GM12878 (cell line): ENCODE data around the gene ZCCHC2. TPM values are rescaled to one million over a fixed set of nuclear protein-coding genes. Genes with fewer than 3 reads are reported as not detected.

Experiments
- ATAC-seq: fragments of 200-7000 bp; cut with Tn5 transposase; 3 replicates; pipeline ENCODE4 v1.9.1; 2020; ENCODE audit warnings: mild to moderate bottlenecking, moderate library complexity
- BruUV-seq: library from RNA; stranded (reverse); fragments of 400-500 nt; replicated peaks from 2 replicates; lab custom pipeline; 2021; lab: Mats Ljungman, UMichigan
- CTCF ChIA-PET: fragments of 300-600 bp; sonication (Branson Sonifier 250); formaldehyde crosslinking; extraction: SDS; loops from one replicate; lab custom pipeline; 2021; ENCODE audit warnings: inconsistent platforms; lab: Yijun Ruan, JAX
- POLR2A ChIA-PET: fragments of 350-600 bp; formaldehyde crosslinking; extraction: SDS; loops from one replicate; lab custom pipeline; 2021; ENCODE audit warnings: inconsistent platforms; lab: Charles Lee
- RAD21 ChIA-PET: fragments of 300-600 bp; sonication (Branson Sonifier 250); formaldehyde crosslinking; loops from one replicate; lab custom pipeline; 2023; ENCODE audit warnings: antibody characterized with exemption; ENCODE audit not compliant: unreplicated experiment; lab: Charles Lee
- SMC1A ChIA-PET: fragments of 300-600 bp; sonication (Branson Sonifier 250); formaldehyde crosslinking; loops from one replicate; lab custom pipeline; 2023; ENCODE audit not compliant: unreplicated experiment, uncharacterized antibody; lab: Charles Lee
- DNase-seq: peaks from one replicate; pipeline ENCODE4 v3.0.0-alpha.2; 2011; ENCODE audit warnings: low read depth, low spot score
- FAIRE-seq: peaks from 3 replicates; lab custom pipeline; 2011; peaks lifted over from hg19 to GRCh38; lab: Jason Lieb, UNC
- H2AFZ ChIP-seq: 2 replicates; pipeline ENCODE4 v1.6.0; 2011; ENCODE audit warnings: low read depth, low read length, control low read depth; ENCODE audit not compliant: control insufficient read depth
- H3K27ac ChIP-seq: 2 replicates; pipeline ENCODE4 v1.5.1; 2011; ENCODE audit warnings: control low read depth; ENCODE audit not compliant: control insufficient read depth, insufficient read depth
- H3K27me3 ChIP-seq, 2 experiments: replicated peaks in 1 of 2; 2 replicates each; pipeline versions ENCODE4 v1.6.0 to v1.6.1; 2011; ENCODE audit warnings: low read length in 1 of 2; ENCODE audit not compliant: control insufficient read depth in 2 of 2, insufficient read depth in 2 of 2
- H3K36me3 ChIP-seq, 2 experiments: 2 replicates each; pipeline ENCODE4 v1.5.1; 2011; ENCODE audit warnings: low read length in 1 of 2; ENCODE audit not compliant: control insufficient read depth in 2 of 2, insufficient read depth in 2 of 2
- H3K4me1 ChIP-seq: 2 replicates; pipeline ENCODE4 v1.6.1; 2011; ENCODE audit warnings: mild to moderate bottlenecking, low read length, moderate library complexity, mixed read lengths; ENCODE audit not compliant: control insufficient read depth, insufficient read depth
- H3K4me2 ChIP-seq: 2 replicates; pipeline ENCODE4 v1.6.0; 2011; ENCODE audit warnings: control low read depth; ENCODE audit not compliant: control insufficient read depth, insufficient read depth
- H3K4me3 ChIP-seq: fragments of 200-600 bp; sonication (generic); 2 replicates; pipeline ENCODE4 v1.5.1; 2016
- H3K79me2 ChIP-seq: 2 replicates; pipeline ENCODE4 v1.6.0; 2011; ENCODE audit warnings: low read length; ENCODE audit not compliant: control insufficient read depth, insufficient read depth
- H3K9ac ChIP-seq: 2 replicates; pipeline ENCODE4 v1.8.0; 2011; ENCODE audit warnings: low read length, control low read depth, mixed read lengths; ENCODE audit not compliant: control insufficient read depth, insufficient read depth
- H3K9me3 ChIP-seq: replicated peaks from 3 replicates; pipeline ENCODE4 v1.5.1; 2011; ENCODE audit warnings: mild to moderate bottlenecking, low read length; ENCODE audit not compliant: control insufficient read depth, insufficient read depth
- H4K20me1 ChIP-seq: 2 replicates; pipeline ENCODE4 v1.6.0; 2011; ENCODE audit not compliant: control insufficient read depth, insufficient read depth
- ELK1 ChIP-seq: IDR thresholded peaks from 2 replicates; pipeline ENCODE4 v1.6.1; 2012; ENCODE audit warnings: low read depth, low read length, improper control_type of control experiment
- JUNB ChIP-seq: IDR thresholded peaks from 2 replicates; pipeline ENCODE4 v1.6.1; 2016; ENCODE audit warnings: antibody characterized with exemption, mild to moderate bottlenecking
- MYC ChIP-seq: IDR thresholded peaks from 2 replicates; pipeline ENCODE4 v1.6.1; 2011; ENCODE audit warnings: mild to moderate bottlenecking, low read length, moderate library complexity, inconsistent platforms; ENCODE audit not compliant: insufficient read depth, insufficient replicate concordance, insufficient read length, severe bottlenecking
- NFIC ChIP-seq: IDR thresholded peaks from 2 replicates; pipeline ENCODE4 v1.6.1; 2012; ENCODE audit warnings: low read depth, mild to moderate bottlenecking, inconsistent platforms, low read length, moderate library complexity
- NR2C1 ChIP-seq: fragments of 450-650 bp; IDR thresholded peaks from 2 replicates; pipeline ENCODE4 v1.6.1; 2017; ENCODE audit warnings: antibody characterized with exemption, mild to moderate bottlenecking, moderate library complexity
- RUNX3 ChIP-seq: IDR thresholded peaks from 2 replicates; pipeline ENCODE4 v1.6.1; 2012; ENCODE audit warnings: low read length, inconsistent platforms
- SIN3A ChIP-seq: IDR thresholded peaks from 2 replicates; pipeline ENCODE4 v1.6.1; 2012; ENCODE audit warnings: low read depth, low read length, improper control_type of control experiment
- SIX5 ChIP-seq: IDR thresholded peaks from 2 replicates; pipeline ENCODE4 v1.6.1; 2011; ENCODE audit warnings: mild to moderate bottlenecking, low read depth, low read length, moderate library complexity; ENCODE audit not compliant: severe bottlenecking
- SMAD5 ChIP-seq: IDR thresholded peaks from 2 replicates; pipeline ENCODE4 v1.6.1; 2016; ENCODE audit warnings: antibody characterized with exemption, low read depth
- SMARCA5 ChIP-seq: fragments of 450-650 bp; IDR thresholded peaks from 2 replicates; pipeline ENCODE4 v1.6.1; 2017; ENCODE audit warnings: mild to moderate bottlenecking
- SREBF1 ChIP-seq: IDR thresholded peaks from 2 replicates; pipeline ENCODE4 v1.6.1; 2012; ENCODE audit warnings: mild to moderate bottlenecking, low read length
- USF2 ChIP-seq: IDR thresholded peaks from 2 replicates; pipeline ENCODE4 v1.6.1; 2011; ENCODE audit warnings: low read depth, low read length, improper control_type of control experiment, borderline replicate concordance
- WGBS: methylation state at CpG from one replicate; pipeline ENCODE4 v1.1.6; 2016; ENCODE audit warnings: low lambda C conversion rate; ENCODE audit not compliant: insufficient replicate concordance, insufficient coverage; ENCODE audit errors: missing lambda C conversion rate; 5-methylcytosine and 5-hydroxymethylcytosine counted together
- in situ Hi-C: fragments of 300-500 bp; cut with MboI; formaldehyde crosslinking; loops from 9 replicates; pipeline ENCODE4 v1.14.3; 2018; ENCODE audit warnings: mixed read lengths
- intact Hi-C: fragments of 100-400 bp; cut with micrococcal nuclease; formaldehyde crosslinking; loops from one replicate; pipeline ENCODE4 v1.14.2; 2022; ENCODE audit not compliant: unreplicated experiment
- polyA plus RNA-seq, 11 experiments: library from polyadenylated mRNA; depleted of rRNA in 4 of 11; unstranded in 6 of 11; stranded (reverse) in 5 of 11; fragments of >200 nt; fragmentation: Nextera tagmentation in 4 of 11; fragmentation: Illumina TruSeq in 1 of 11; extraction: Ambion mirVana in 4 of 11; extraction: Trizol in 1 of 11; gene quantifications; 1 replicate in 1 of 11; 2 replicates in 10 of 11; pipeline versions ENCODE4 v1.2.1 to v1.2.3, GENCODE V29; 2011 to 2016; ENCODE audit warnings: inconsistent platforms in 2 of 11, missing spikeins in 2 of 11, low read depth in 1 of 11
- total RNA-seq, 4 experiments: library from RNA; depleted of rRNA in 3 of 4; stranded (reverse); fragments of >200 nt in 3 of 4; fragmentation: Illumina TruSeq in 1 of 4; extraction: Trizol in 1 of 4; gene quantifications; 2 replicates each; pipeline versions ENCODE4 v1.2.1 to v1.2.3, GENCODE V29; 2013 to 2021
- TF ChIP-seq, protein P1 (sequence below): IDR thresholded peaks from 2 replicates; pipeline ENCODE4 v1.6.1; 2012; ENCODE audit warnings: improper control_type of control experiment, low read depth, low read length; ENCODE audit not compliant: insufficient replicate concordance
- TF ChIP-seq, protein P2 (sequence below): fragments of 150-350 bp; IDR thresholded peaks from 2 replicates; pipeline ENCODE4 v1.6.1; 2016; ENCODE audit warnings: low read depth, low read length

ZCCHC2 gene
- total and polyA plus RNA-seq, 10 of the 15 experiments (the other 5 are each of a cell fraction or from before 2014, with no cell fraction given): 1.7 to 17.4 (median 8.6) TPM

DNA sequence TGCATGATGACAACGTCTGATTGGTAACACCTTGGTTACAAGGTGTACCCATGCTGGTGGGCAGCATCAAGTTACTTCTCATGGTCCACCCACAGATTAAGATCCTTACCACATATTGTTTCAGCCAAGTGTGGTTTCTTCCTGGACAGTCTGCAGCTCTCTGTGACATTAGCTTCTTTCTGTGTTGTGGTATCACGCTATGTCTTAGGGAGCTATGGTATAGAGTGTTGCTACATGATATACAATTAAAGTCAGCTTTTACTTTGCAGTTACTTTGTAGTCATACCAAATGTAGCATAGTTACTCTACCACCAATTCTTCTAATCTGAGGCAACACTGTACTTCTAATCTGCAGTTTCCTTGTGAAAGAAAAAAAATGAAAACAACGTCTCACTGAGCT is 48.8 kb downstream of the ZCCHC2 start:
- H3K27ac ChIP-seq: no peak overlapping the region
- H3K4me2 ChIP-seq: no peak overlapping the region
- SMC1A ChIA-PET: interaction anchor here (0.7 to 1.1 kb wide), 4 partner anchors 12 to 151 kb away, joined by 3 to 4 read pairs (median 3); no protein-coding TSS in a partner anchor
- no peaks in the 10 kb centered on the region for H3K27me3 ChIP-seq
- no TSS peak for BruUV-seq
- intact Hi-C loops (no loop called here), in situ Hi-C loops (no loop called here)
- H3K9ac ChIP-seq: no peak overlapping the region
- H4K20me1 ChIP-seq: no peaks in the 10 kb centered on the region
- H2AFZ ChIP-seq: no peak overlapping the region
- DNase-seq (no peak), ATAC-seq (no peak), FAIRE-seq (peak; percentile 52)
- no peaks in the 10 kb centered on the region for H3K4me1 ChIP-seq
- no peaks in the 10 kb centered on the region for H3K79me2 ChIP-seq
- peaks cover 13 to 30% of the 10 kb centered on the region in 2 experiments for H3K36me3 ChIP-seq
- no peak overlapping the region for H3K4me3 ChIP-seq
- H3K9me3 ChIP-seq: peaks cover 12% of the 10 kb centered on the region; the same call in 2 of the 3 replicates
- WGBS: 83% methylated on average over 3 of the region's 3 CpGs
- POLR2A ChIA-PET: interaction anchor here (0.6 to 0.7 kb wide), 2 partner anchors 80 to 134 kb away, joined by 3 read pairs; no protein-coding TSS in a partner anchor
- CTCF ChIA-PET: interaction anchor here (1.1 to 1.5 kb wide), 3 partner anchors 12 to 146 kb away, joined by 3 to 11 read pairs (median 4); no protein-coding TSS in a partner anchor
- RAD21 ChIA-PET: interaction anchor here (1.7 kb wide), 1 partner anchor 246 kb away, joined by 3 read pairs; no protein-coding TSS in a partner anchor
- TF ChIP-seq NFIC (no peak), SIX5 (no peak), SMAD5 (no peak), USF2 (no peak), SIN3A (no peak), JUNB (no peak), SREBF1 (no peak), ELK1 (no peak), MYC (no peak), RUNX3 (no peak), SMARCA5 (no peak), NR2C1 (no peak)
- TF ChIP-seq, protein P1, sequence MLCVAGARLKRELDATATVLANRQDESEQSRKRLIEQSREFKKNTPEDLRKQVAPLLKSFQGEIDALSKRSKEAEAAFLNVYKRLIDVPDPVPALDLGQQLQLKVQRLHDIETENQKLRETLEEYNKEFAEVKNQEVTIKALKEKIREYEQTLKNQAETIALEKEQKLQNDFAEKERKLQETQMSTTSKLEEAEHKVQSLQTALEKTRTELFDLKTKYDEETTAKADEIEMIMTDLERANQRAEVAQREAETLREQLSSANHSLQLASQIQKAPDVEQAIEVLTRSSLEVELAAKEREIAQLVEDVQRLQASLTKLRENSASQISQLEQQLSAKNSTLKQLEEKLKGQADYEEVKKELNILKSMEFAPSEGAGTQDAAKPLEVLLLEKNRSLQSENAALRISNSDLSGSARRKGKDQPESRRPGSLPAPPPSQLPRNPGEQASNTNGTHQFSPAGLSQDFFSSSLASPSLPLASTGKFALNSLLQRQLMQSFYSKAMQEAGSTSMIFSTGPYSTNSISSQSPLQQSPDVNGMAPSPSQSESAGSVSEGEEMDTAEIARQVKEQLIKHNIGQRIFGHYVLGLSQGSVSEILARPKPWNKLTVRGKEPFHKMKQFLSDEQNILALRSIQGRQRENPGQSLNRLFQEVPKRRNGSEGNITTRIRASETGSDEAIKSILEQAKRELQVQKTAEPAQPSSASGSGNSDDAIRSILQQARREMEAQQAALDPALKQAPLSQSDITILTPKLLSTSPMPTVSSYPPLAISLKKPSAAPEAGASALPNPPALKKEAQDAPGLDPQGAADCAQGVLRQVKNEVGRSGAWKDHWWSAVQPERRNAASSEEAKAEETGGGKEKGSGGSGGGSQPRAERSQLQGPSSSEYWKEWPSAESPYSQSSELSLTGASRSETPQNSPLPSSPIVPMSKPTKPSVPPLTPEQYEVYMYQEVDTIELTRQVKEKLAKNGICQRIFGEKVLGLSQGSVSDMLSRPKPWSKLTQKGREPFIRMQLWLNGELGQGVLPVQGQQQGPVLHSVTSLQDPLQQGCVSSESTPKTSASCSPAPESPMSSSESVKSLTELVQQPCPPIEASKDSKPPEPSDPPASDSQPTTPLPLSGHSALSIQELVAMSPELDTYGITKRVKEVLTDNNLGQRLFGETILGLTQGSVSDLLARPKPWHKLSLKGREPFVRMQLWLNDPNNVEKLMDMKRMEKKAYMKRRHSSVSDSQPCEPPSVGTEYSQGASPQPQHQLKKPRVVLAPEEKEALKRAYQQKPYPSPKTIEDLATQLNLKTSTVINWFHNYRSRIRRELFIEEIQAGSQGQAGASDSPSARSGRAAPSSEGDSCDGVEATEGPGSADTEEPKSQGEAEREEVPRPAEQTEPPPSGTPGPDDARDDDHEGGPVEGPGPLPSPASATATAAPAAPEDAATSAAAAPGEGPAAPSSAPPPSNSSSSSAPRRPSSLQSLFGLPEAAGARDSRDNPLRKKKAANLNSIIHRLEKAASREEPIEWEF: no peak
- TF ChIP-seq, protein P2, sequence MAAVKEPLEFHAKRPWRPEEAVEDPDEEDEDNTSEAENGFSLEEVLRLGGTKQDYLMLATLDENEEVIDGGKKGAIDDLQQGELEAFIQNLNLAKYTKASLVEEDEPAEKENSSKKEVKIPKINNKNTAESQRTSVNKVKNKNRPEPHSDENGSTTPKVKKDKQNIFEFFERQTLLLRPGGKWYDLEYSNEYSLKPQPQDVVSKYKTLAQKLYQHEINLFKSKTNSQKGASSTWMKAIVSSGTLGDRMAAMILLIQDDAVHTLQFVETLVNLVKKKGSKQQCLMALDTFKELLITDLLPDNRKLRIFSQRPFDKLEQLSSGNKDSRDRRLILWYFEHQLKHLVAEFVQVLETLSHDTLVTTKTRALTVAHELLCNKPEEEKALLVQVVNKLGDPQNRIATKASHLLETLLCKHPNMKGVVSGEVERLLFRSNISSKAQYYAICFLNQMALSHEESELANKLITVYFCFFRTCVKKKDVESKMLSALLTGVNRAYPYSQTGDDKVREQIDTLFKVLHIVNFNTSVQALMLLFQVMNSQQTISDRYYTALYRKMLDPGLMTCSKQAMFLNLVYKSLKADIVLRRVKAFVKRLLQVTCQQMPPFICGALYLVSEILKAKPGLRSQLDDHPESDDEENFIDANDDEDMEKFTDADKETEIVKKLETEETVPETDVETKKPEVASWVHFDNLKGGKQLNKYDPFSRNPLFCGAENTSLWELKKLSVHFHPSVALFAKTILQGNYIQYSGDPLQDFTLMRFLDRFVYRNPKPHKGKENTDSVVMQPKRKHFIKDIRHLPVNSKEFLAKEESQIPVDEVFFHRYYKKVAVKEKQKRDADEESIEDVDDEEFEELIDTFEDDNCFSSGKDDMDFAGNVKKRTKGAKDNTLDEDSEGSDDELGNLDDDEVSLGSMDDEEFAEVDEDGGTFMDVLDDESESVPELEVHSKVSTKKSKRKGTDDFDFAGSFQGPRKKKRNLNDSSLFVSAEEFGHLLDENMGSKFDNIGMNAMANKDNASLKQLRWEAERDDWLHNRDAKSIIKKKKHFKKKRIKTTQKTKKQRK: no peak
